GM19238 (cell line): ENCODE data around the gene GNAT1.

ENCODE experiments used
- DNase-seq: peaks from one replicate; pipeline ENCODE4 v3.0.0; 2011; ENCODE audit warnings: low spot score; ENCODE audit not compliant: insufficient read length

The GNAT1 gene

DNA sequence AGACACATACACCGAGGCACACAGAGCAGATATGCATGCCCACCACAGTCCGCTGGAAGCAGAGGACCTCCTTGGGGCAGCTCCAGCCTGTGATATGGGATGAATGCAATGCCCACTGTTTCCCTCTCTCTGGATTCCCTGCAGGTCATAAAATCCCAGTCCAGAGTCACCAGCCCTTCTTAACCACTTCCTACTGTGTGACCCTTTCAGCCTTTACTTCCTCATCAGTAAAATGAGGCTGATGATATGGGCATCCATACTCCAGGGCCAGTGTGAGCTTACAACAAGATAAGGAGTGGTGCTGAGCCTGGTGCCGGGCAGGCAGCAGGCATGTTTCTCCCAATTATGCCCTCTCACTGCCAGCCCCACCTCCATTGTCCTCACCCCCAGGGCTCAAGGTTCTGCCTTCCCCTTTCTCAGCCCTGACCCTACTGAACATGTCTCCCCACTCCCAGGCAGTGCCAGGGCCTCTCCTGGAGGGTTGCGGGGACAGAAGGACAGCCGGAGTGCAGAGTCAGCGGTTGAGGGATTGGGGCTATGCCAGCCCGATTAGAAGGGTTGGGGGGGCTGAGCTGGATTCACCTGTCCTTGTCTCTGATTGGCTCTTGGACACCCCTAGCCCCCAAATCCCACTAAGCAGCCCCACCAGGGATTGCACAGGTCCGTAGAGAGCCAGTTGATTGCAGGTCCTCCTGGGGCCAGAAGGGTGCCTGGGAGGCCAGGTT lies at the start of gene GNAT1:
GNAT1 (plus strand) TSS at position 675 of the 725 bp plus-strand sequence. CDS start 116 bp downstream, outside the sequence.
- DNase-seq: no peak

- DNase-seq: no peak
These were observed 45.0 kb upstream of the GNAT1 start for GRCh38 chr3:50146316-50146901.

DNA sequence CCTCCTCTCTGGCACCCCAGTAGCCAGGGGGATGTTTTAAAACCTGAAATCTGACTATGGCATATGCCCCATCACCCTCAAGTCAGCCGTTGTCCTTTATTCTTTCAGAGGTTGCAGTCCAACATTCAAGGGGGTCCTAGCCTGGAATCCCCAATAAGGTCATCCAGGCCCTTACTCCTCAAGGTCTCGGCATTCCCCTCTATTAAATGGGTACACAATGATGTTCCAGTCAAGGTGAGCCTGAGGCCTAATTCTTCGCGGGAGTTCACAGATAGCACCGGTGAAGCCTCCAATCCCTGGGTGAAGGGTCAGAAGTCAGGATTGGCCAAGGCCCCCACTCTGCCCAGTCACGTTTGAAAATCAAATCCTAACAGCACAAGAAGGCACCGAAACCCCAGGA lies 44.4 kb upstream of the GNAT1 start:
- no peak for DNase-seq

DNA sequence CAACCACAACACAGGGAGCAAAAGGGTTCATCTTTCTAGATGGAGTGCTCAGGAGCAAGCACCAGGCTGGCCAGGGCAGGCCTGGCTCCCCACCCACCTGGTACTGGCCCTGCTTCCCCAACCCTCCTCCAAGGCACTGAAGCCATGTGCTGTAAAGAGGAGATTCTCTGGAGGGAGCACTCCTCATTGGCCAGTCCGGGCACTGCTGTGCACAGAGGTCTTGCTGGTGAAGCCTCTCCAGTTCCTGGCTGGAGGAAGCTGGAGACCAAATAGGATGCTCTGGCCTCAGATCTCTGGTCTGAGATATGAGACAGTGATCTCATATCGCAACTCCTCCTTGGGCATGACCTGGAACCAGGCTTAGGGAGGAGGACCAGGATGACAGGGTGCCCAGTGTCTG lies 44.0 kb upstream of the GNAT1 start:
- no peak for DNase-seq

DNA sequence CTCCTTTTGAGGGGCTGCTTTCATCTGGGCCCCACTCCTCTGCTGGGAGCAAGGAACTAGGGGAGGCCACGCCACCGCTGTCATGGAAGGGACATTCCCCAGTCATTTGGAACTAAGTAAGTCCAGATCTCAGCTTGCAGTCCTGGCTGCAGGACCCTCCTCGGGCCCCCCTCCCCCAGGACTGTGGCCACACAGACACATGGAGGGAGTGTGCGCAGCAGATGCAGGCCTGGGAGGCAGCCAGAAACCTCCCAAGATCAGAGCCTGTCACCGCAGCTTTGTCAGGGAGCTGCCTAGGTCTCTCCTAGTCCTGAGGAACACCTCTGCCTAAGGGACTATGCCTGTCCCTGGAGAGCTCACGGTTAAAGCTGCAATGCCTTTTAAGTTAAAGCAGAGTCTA lies 43.5 kb upstream of the GNAT1 start:
- DNase-seq: no peak

DNA sequence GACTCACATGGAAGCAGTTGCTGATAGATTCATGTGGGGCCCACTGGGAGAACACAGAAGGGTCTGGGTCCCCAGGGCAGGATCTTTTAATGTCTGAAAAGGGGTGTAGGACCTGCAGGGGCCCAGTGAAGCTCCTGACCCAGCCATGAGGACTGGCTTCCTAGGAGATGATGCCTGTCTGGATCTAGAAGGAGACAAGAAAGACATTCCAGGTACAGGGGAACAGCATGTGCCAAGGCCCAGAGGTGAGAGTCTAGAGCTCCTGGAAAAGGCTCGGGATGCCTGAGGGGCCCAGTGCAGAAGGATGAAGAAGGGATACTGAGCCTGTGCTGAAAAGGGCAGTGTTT lies 41.0 kb upstream of the GNAT1 start:
- no peak for DNase-seq

DNA sequence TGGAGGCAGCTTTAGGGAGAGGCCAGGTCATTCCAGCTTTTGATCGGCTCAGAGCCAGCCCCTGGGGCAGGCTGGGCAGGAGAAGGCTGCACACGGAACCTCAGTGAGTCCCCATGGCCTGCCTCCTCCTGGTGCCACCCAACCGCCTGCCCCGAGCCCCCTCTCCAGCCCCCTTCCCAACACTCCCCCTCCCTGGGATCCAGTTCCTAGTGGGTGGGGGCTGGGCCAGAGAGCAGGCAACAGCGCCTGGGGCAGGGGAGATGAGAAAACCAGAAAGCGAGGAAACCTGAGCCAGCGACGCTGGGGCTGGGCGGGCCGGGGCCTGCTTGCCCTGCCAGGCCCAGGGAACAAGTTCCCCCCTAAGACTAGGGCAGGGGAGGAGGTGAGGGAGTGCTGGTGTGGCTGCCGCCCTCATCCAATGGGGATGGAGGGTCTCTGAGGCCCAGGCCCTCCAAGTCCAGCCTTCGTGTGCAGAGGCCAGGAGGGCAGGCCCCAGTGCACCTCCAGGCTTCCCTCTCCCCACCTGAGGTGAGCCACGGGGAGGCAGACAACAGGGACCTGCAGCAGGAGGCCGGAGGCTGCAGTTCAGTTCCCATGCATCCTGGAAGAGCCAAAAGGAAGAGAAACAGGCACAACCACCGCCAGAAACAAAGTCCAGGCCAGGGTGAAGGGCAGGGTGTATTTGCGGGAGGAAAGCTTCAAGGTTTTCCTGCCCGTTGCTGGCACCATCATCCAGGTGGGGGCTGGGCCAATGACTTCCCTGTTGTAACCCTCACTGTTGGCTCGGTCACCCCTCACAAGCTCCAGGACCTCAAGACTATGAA lies 40.3 kb upstream of the GNAT1 start:
- DNase-seq: no peak

DNA sequence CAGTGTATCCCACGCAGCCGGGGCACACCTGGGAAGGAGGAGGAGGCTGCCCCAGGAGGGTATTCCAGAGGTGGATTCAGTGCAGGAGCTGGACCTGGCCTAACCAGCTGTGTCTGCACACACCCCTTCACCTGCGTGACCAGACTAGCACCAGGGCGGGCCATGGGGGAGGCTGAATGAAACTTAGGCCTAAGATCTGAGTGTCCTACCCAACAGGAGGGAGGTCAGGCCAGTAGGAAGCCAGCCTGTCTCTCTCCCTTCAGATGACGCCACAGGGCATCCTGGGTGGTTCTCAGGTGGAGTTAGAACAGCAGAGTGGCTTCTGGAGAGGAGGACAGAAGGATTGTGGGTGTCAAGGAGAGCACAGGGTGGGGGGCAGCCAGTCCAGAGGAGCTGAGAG lies 39.7 kb upstream of the GNAT1 start:
- no peak for DNase-seq

- no peak for DNase-seq
These were observed 37.5 kb upstream of the GNAT1 start for GRCh38 chr3:50153782-50154475.

GRCh38 chr3:50154476-50154839 lies 37.0 kb upstream of the GNAT1 start:
- no peak for DNase-seq

- DNase-seq: peak; percentile 91
These were observed 36.4 kb upstream of the GNAT1 start, which contains the start of gene SEMA3F for GRCh38 chr3:50154840-50155490. Gene SEMA3F (plus strand): TSS chr3:50155324. CDS start chr3:50159623, 4,299 bp downstream.

GRCh38 chr3:50155491-50155878 lies 35.9 kb upstream of the GNAT1 start:
- DNase-seq: no peak

GRCh38 chr3:50155891-50156290 lies 35.5 kb upstream of the GNAT1 start:
- no peak for DNase-seq

GRCh38 chr3:50156549-50157493 lies 34.6 kb upstream of the GNAT1 start:
- no peak for DNase-seq

DNA sequence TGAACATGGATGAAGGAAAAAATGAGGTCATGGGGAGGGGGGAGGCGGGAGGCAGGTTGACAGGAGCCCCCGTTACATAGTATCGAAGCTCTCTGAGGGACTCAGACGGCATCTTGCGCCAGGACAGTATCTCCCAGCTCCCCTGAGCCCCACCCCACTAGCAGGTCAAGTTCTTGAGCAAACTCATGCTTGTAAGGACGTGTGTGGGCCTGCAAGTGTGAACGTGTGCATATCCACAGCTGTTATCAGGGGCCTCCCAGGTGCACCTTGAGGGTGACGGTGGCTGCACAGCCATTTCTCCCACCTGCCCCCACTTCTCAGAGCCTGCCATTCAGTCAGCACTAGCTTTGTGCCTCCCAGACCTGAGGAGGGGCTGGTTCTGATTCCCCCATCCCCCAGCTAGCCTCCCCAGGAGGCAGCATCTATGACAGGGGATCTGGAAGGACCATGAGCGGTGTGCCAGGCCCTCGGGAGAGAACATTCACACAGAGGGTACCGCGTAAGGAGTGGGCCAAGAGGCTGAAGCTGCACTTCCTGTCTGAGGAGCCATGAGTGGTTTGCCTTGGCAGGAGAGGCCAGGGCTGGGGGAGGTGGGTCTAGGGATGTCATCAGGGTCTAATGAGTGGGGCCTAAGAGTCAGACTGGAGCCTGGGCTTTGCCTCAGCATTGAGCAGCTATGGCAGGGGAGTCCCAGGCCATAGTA lies 33.4 kb upstream of the GNAT1 start:
- no peak for DNase-seq

- DNase-seq: no peak
These were observed 32.8 kb upstream of the GNAT1 start for GRCh38 chr3:50158530-50159146.

DNA sequence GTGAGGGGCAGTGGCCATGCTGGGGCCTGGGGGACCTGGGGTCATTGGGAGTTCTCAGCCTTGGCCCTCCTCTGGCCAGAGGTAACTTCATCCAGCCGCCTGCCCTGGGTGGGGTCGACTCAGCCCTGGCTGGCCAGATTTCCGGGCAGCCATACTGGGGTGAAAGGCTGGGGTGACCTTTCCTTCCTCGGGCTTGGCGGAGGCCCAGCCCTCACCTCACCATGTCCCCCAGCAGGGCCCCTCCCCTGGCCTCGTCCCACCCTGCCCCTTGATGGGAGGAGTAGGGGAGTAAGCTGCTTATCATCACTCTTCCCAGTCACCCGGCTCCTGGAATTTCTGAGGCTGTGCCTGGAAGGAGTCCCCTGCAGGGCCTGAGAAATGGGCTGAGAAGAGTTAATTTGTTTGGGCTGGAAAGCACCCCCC lies 30.8 kb upstream of the GNAT1 start:
- DNase-seq: no peak

GRCh38 chr3:50161320-50161719 lies 30.1 kb upstream of the GNAT1 start:
- DNase-seq: no peak
